A549 (cell line): ENCODE data around the gene CCDC78. TPM values are rescaled to one million over a fixed set of nuclear protein-coding genes. Genes with fewer than 3 reads are reported as not detected.

Experiments used
- ATAC-seq, 2 experiments: fragments of 200-7000 bp in 1 of 2; fragments of >200 bp in 1 of 2; cut with Nextera tagmentation in 1 of 2; cut with Tn5 transposase in 1 of 2; 3 replicates each; pipeline versions ENCODE4 v1.8.0 to v1.9.1; 2018 to 2020; ENCODE audit warnings: mild to moderate bottlenecking in 1 of 2, moderate library complexity in 1 of 2
- CTCF ChIA-PET: fragments of 300-600 bp; sonication (Branson Sonifier 250); formaldehyde crosslinking; extraction: SDS; loops from one replicate; lab custom pipeline; 2021; ENCODE audit warnings: antibody characterized with exemption, inconsistent platforms; lab: Yijun Ruan, JAX
- POLR2A ChIA-PET: fragments of 350-600 bp; formaldehyde crosslinking; extraction: SDS; loops from one replicate; lab custom pipeline; 2021; ENCODE audit warnings: antibody characterized with exemption, inconsistent platforms; lab: Yijun Ruan, JAX
- DNase-seq, 2 experiments: peaks; one replicate each; pipeline versions ENCODE4 v3.0.0 to v3.0.0-alpha.2; 2011 to 2016; ENCODE audit warnings: low read depth in 1 of 2, low spot score in 1 of 2
- FAIRE-seq: peaks from 2 replicates; lab custom pipeline; 2011; peaks lifted over from hg19 to GRCh38; lab: Jason Lieb, UNC
- H3K27ac ChIP-seq, 2 experiments: fragments of >200 bp; sonication (Bioruptor Twin); formaldehyde crosslinking; 3 replicates each; pipeline ENCODE4 v1.5.1; 2016 to 2017
- H3K4me1 ChIP-seq: fragments of >200 bp; sonication (Bioruptor Twin); formaldehyde crosslinking; 3 replicates; pipeline ENCODE4 v1.6.1; 2016
- H3K4me2 ChIP-seq: fragments of >200 bp; sonication (Bioruptor Twin); formaldehyde crosslinking; 3 replicates; pipeline ENCODE4 v1.6.1; 2016
- H3K4me3 ChIP-seq: fragments of >200 bp; sonication (Bioruptor Twin); formaldehyde crosslinking; 3 replicates; pipeline ENCODE4 v1.5.1; 2016
- H3K9me3 ChIP-seq: fragments of >200 bp; sonication (Bioruptor Twin); formaldehyde crosslinking; 3 replicates; pipeline ENCODE4 v1.6.1; 2016
- BHLHE40 ChIP-seq: IDR thresholded peaks from 2 replicates; pipeline ENCODE4 v1.6.1; 2012; ENCODE audit warnings: low read depth, low read length, inconsistent platforms
- CBX2 ChIP-seq: fragments of 200-600 bp; sonication (generic); IDR thresholded peaks from 2 replicates; pipeline ENCODE4 v1.6.1; 2016; ENCODE audit warnings: low read depth, mild to moderate bottlenecking, borderline replicate concordance
- CBX8 ChIP-seq: fragments of 200-600 bp; sonication (generic); IDR thresholded peaks from 2 replicates; pipeline ENCODE4 v1.6.1; 2016
- EHMT2 ChIP-seq: fragments of 200-600 bp; sonication (generic); IDR thresholded peaks from 2 replicates; pipeline ENCODE4 v1.6.1; 2016; ENCODE audit warnings: antibody characterized with exemption, low read depth, mild to moderate bottlenecking, moderate library complexity
- EP300 ChIP-seq, 2 experiments: fragments of >200 bp; sonication (Bioruptor Twin); formaldehyde crosslinking; IDR thresholded peaks; 2 replicates in 1 of 2; 3 replicates in 1 of 2; pipeline ENCODE4 v1.6.1; 2016 to 2017
- ESRRA ChIP-seq: fragments of 150-350 bp; IDR thresholded peaks from 2 replicates; pipeline ENCODE4 v1.6.1; 2014; ENCODE audit warnings: mild to moderate bottlenecking, low read length, borderline replicate concordance
- FOSB ChIP-seq: fragments of 250-450 bp; sonication (Bioruptor Pico); IDR thresholded peaks from 2 replicates; pipeline ENCODE4 v1.5.0; 2020; ENCODE audit warnings: mild to moderate bottlenecking, moderate library complexity
- HOXB13 ChIP-seq: fragments of 250-450 bp; sonication (Bioruptor Pico); IDR thresholded peaks from 2 replicates; pipeline ENCODE4 v1.5.0; 2020; ENCODE audit warnings: low read depth, mild to moderate bottlenecking, moderate library complexity
- JUNB ChIP-seq: fragments of >200 bp; sonication (Bioruptor Twin); formaldehyde crosslinking; IDR thresholded peaks from 2 replicates; pipeline ENCODE4 v1.6.1; 2016
- KDM1A ChIP-seq: fragments of 200-600 bp; sonication (generic); IDR thresholded peaks from 2 replicates; pipeline ENCODE4 v1.6.1; 2016; ENCODE audit warnings: low read depth, mild to moderate bottlenecking
- KDM5A ChIP-seq: fragments of 200-600 bp; sonication (generic); IDR thresholded peaks from 2 replicates; pipeline ENCODE4 v1.6.1; 2016; ENCODE audit warnings: antibody characterized with exemption, mild to moderate bottlenecking
- MAZ ChIP-seq: fragments of 150-350 bp; IDR thresholded peaks from 2 replicates; pipeline ENCODE4 v1.6.1; 2014; ENCODE audit warnings: antibody characterized with exemption, low read depth, low read length, borderline replicate concordance
- NFE2L2 ChIP-seq: fragments of 150-350 bp; conservative IDR thresholded peaks from 2 replicates; pipeline ENCODE4 v1.6.1; 2014; ENCODE audit warnings: low read length
- NPAS2 ChIP-seq: fragments of 250-450 bp; sonication (Bioruptor Pico); IDR thresholded peaks from 2 replicates; pipeline ENCODE4 v1.8.0; 2022; ENCODE audit warnings: mild to moderate bottlenecking, moderate library complexity, borderline replicate concordance
- NR3C1 ChIP-seq: fragments of >200 bp; sonication (Bioruptor Twin); formaldehyde crosslinking; IDR thresholded peaks from 3 replicates; pipeline ENCODE4 v1.6.1; 2017
- POLR2AphosphoS2 ChIP-seq: conservative IDR thresholded peaks from 2 replicates; pipeline ENCODE4 v1.6.1; 2012; ENCODE audit warnings: low read length, improper control_type of control experiment, inconsistent platforms
- RAD21 ChIP-seq, 2 experiments: fragments of >200 bp in 1 of 2; sonication (Bioruptor Twin) in 1 of 2; formaldehyde crosslinking in 1 of 2; IDR thresholded peaks in 1 of 2; conservative IDR thresholded peaks in 1 of 2; 2 replicates in 1 of 2; 3 replicates in 1 of 2; pipeline ENCODE4 v1.6.1; 2012 to 2018; ENCODE audit warnings: inconsistent platforms in 1 of 2
- RCOR1 ChIP-seq: fragments of 150-350 bp; IDR thresholded peaks from 2 replicates; pipeline ENCODE4 v1.6.1; 2014; ENCODE audit warnings: antibody characterized with exemption, low read length, low read depth
- SMC3 ChIP-seq: fragments of >200 bp; sonication (Bioruptor Twin); formaldehyde crosslinking; IDR thresholded peaks from 3 replicates; pipeline ENCODE4 v1.6.1; 2018; ENCODE audit warnings: inconsistent platforms
- TFCP2L1 ChIP-seq: fragments of 250-450 bp; sonication (Bioruptor Pico); IDR thresholded peaks from 2 replicates; pipeline ENCODE4 v1.5.0; 2021; ENCODE audit warnings: mild to moderate bottlenecking
- ZC3H11A ChIP-seq: fragments of 450-650 bp; IDR thresholded peaks from 2 replicates; pipeline ENCODE4 v1.6.1; 2014; ENCODE audit warnings: antibody characterized with exemption, mild to moderate bottlenecking
- ZFP36 ChIP-seq: fragments of 450-650 bp; IDR thresholded peaks from 2 replicates; pipeline ENCODE4 v1.6.1; 2014; ENCODE audit warnings: borderline replicate concordance; ENCODE audit not compliant: partially characterized antibody
- WGBS: methylation state at CpG from one replicate; pipeline ENCODE4 v1.1.6; 2017; ENCODE audit errors: missing lambda C conversion rate; 5-methylcytosine and 5-hydroxymethylcytosine counted together
- polyA plus RNA-seq, 4 experiments: library from polyadenylated mRNA; depleted of rRNA in 3 of 4; stranded (reverse); fragments of >200 nt; fragmentation: RNase III in 1 of 4; extraction: RNeasy Plus Mini Kit Qiagen cat#74134 plus additional on column Dnase treatment in 1 of 4; gene quantifications; 2 replicates in 3 of 4; 3 replicates in 1 of 4; pipeline ENCODE4 v1.2.3, GENCODE V29; 2011 to 2017
- TF ChIP-seq, protein P1 (sequence below): fragments of >200 bp; sonication (Bioruptor Twin); formaldehyde crosslinking; IDR thresholded peaks from 2 replicates; pipeline ENCODE4 v1.6.1; 2016
- TF ChIP-seq, protein P2 (sequence below): IDR thresholded peaks from 2 replicates; pipeline ENCODE4 v1.6.1; 2012
- TF ChIP-seq, protein P3 (sequence below): IDR thresholded peaks from 2 replicates; pipeline ENCODE4 v1.6.1; 2012
- TF ChIP-seq, protein P4 (sequence below): fragments of 250-450 bp; sonication (Bioruptor Pico); IDR thresholded peaks from 2 replicates; pipeline ENCODE4 v1.5.0; 2020; ENCODE audit warnings: low read depth, mild to moderate bottlenecking, moderate library complexity
- TF ChIP-seq, protein P5 (sequence below): fragments of >200 bp; sonication (Bioruptor Twin); formaldehyde crosslinking; IDR thresholded peaks from 3 replicates; pipeline ENCODE4 v1.6.1; 2016
- TF ChIP-seq, protein P6 (sequence below): fragments of >200 bp; sonication (Bioruptor Twin); formaldehyde crosslinking; IDR thresholded peaks from 3 replicates; pipeline ENCODE4 v1.5.1; 2016
- TF ChIP-seq, protein P7 (sequence below): IDR thresholded peaks from 2 replicates; pipeline ENCODE4 v1.6.1; 2012; ENCODE audit warnings: low read depth, borderline replicate concordance
- TF ChIP-seq, protein P8 (sequence below): fragments of 250-450 bp; sonication (Bioruptor Pico); IDR thresholded peaks from 2 replicates; pipeline ENCODE4 v1.5.0; 2021; ENCODE audit warnings: mild to moderate bottlenecking, moderate library complexity, borderline replicate concordance
- TF ChIP-seq, protein P9 (sequence below): fragments of 450-650 bp; IDR thresholded peaks from 2 replicates; pipeline ENCODE4 v1.6.1; 2014; ENCODE audit warnings: antibody characterized with exemption

CCDC78 gene
- polyA plus RNA-seq, 2 of the 4 experiments (the other 2 are of a cell fraction): 1.1 to 4.7 TPM

DNA sequence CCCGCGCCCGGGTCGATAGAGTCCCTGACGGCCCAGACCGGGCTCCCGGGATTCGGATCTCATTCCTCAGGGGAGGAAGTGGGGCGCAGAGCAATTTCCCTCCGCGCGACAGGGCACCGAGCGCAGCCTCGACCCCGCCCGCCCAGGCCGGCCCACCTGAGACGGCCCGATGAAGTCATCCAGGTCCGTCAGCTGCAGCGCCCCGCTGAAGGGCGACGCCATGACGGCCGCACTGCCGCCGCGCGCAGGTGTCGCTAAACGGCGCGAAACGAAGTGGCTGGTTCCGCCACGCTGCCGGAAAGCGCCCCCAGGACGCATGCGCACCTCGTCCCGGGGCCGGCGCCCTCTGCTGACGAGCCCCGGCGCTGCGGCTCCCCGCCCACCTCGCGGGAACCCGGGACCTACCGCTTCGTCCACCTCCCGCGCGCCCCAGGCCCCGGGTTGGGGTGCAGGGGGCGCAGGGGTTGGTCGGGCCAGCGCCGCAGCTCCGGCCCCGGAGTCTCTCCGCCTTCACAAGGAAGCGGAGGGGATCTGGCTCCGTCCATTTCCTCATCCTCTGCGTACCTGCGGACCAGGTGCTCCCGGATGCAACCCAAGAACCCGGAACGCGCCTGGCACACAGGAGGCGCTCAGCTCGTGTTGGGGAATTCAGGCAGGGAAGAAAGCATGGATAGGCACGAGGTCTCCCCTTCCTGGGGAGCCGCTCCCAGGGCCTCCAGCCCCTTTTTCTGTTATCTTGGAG, 14.7 kb upstream of the CCDC78 start, which contains the start of gene CIAO3:
TSS of gene CIAO3 (minus strand) at position 234 of the 742 bp plus-strand sequence. CDS start at position 222, 12 bp downstream.
- H3K27ac ChIP-seq: peak within 1 kb of the TSS; percentile 95 to 96
- ATAC-seq (peak; percentile 75 to 87), FAIRE-seq (no peak), DNase-seq (peak; percentile 83 to 93)
- H3K4me3 ChIP-seq: peak within 1 kb of the TSS; percentile 96
- CTCF ChIA-PET: interaction anchor here (0.8 to 28.0 kb wide), 14 partner anchors 9 to 315 kb away, joined by 3 to 656 read pairs (median 6); partner anchors contain the start of genes ANTKMT, CCDC78, CHTF18 and FBXL16
- no peaks in the 10 kb centered on the region for H3K9me3 ChIP-seq
- H3K4me2 ChIP-seq: peak within 1 kb of the TSS; percentile 99
- 2% methylated on average over 15 of the region's 79 CpGs for WGBS
- POLR2A ChIA-PET: interaction anchor here (0.9 to 1.7 kb wide), 4 partner anchors 9 to 20 kb away, joined by 3 to 5 read pairs (median 4); partner anchors contain the start of gene ANTKMT
- H3K4me1 ChIP-seq: peaks cover 6% of the 10 kb centered on the region; the same call in 2 of the 3 replicates
- no peak for TF ChIP-seq NFE2L2
- peak in 1 of 2 experiments; percentile 42; a peak in 2 of 5 replicates for TF ChIP-seq RAD21 (conservative IDR thresholded peaks at IDR 0.05 in 1 of 2, IDR thresholded peaks at IDR 0.05 in 1 of 2)
- TF ChIP-seq BHLHE40: no peak
- TF ChIP-seq FOSB (CRISPR knock-in tag): no peak
- TF ChIP-seq, protein P1, sequence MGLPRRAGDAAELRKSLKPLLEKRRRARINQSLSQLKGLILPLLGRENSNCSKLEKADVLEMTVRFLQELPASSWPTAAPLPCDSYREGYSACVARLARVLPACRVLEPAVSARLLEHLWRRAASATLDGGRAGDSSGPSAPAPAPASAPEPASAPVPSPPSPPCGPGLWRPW: no peak
- no peak for TF ChIP-seq TFCP2L1
- TF ChIP-seq JUNB: no peak
- peak; percentile 63; the same call in 2 of the 3 replicates for TF ChIP-seq SMC3
- TF ChIP-seq, protein P2, sequence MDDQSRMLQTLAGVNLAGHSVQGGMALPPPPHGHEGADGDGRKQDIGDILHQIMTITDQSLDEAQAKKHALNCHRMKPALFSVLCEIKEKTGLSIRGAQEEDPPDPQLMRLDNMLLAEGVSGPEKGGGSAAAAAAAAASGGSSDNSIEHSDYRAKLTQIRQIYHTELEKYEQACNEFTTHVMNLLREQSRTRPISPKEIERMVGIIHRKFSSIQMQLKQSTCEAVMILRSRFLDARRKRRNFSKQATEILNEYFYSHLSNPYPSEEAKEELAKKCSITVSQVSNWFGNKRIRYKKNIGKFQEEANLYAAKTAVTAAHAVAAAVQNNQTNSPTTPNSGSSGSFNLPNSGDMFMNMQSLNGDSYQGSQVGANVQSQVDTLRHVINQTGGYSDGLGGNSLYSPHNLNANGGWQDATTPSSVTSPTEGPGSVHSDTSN: no peak
- no peak for TF ChIP-seq CBX2
- TF ChIP-seq, protein P3, sequence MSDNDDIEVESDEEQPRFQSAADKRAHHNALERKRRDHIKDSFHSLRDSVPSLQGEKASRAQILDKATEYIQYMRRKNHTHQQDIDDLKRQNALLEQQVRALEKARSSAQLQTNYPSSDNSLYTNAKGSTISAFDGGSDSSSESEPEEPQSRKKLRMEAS: peak; percentile 82
- TF ChIP-seq KDM1A: no peak
- TF ChIP-seq CBX8: no peak
- TF ChIP-seq NR3C1: no peak
- TF ChIP-seq, protein P4, sequence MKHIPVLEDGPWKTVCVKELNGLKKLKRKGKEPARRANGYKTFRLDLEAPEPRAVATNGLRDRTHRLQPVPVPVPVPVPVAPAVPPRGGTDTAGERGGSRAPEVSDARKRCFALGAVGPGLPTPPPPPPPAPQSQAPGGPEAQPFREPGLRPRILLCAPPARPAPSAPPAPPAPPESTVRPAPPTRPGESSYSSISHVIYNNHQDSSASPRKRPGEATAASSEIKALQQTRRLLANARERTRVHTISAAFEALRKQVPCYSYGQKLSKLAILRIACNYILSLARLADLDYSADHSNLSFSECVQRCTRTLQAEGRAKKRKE (CRISPR knock-in tag): no peak
- TF ChIP-seq, protein P5, sequence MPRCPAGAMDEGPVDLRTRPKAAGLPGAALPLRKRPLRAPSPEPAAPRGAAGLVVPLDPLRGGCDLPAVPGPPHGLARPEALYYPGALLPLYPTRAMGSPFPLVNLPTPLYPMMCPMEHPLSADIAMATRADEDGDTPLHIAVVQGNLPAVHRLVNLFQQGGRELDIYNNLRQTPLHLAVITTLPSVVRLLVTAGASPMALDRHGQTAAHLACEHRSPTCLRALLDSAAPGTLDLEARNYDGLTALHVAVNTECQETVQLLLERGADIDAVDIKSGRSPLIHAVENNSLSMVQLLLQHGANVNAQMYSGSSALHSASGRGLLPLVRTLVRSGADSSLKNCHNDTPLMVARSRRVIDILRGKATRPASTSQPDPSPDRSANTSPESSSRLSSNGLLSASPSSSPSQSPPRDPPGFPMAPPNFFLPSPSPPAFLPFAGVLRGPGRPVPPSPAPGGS: 0 out of 3 replicates have a peak, but pooled peaks have one; percentile 55
- TF ChIP-seq ZC3H11A: no peak
- no peak for TF ChIP-seq POLR2AphosphoS2
- peak; percentile 71 for TF ChIP-seq KDM5A
- no peak for TF ChIP-seq ESRRA
- TF ChIP-seq, protein P6, sequence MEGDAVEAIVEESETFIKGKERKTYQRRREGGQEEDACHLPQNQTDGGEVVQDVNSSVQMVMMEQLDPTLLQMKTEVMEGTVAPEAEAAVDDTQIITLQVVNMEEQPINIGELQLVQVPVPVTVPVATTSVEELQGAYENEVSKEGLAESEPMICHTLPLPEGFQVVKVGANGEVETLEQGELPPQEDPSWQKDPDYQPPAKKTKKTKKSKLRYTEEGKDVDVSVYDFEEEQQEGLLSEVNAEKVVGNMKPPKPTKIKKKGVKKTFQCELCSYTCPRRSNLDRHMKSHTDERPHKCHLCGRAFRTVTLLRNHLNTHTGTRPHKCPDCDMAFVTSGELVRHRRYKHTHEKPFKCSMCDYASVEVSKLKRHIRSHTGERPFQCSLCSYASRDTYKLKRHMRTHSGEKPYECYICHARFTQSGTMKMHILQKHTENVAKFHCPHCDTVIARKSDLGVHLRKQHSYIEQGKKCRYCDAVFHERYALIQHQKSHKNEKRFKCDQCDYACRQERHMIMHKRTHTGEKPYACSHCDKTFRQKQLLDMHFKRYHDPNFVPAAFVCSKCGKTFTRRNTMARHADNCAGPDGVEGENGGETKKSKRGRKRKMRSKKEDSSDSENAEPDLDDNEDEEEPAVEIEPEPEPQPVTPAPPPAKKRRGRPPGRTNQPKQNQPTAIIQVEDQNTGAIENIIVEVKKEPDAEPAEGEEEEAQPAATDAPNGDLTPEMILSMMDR: peak; percentile 93
- TF ChIP-seq HOXB13 (CRISPR knock-in tag): no peak
- no peak for TF ChIP-seq ZFP36
- no peak for TF ChIP-seq EP300 (IDR thresholded peaks at IDR 0.05)
- no peak for TF ChIP-seq EHMT2
- no peak for TF ChIP-seq NPAS2 (CRISPR knock-in tag)
- no peak for TF ChIP-seq MAZ
- TF ChIP-seq, protein P7, sequence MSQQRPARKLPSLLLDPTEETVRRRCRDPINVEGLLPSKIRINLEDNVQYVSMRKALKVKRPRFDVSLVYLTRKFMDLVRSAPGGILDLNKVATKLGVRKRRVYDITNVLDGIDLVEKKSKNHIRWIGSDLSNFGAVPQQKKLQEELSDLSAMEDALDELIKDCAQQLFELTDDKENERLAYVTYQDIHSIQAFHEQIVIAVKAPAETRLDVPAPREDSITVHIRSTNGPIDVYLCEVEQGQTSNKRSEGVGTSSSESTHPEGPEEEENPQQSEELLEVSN: peak; percentile 68; the same call in 1 of the 2 replicates
- TF ChIP-seq RCOR1: no peak
- TF ChIP-seq, protein P8, sequence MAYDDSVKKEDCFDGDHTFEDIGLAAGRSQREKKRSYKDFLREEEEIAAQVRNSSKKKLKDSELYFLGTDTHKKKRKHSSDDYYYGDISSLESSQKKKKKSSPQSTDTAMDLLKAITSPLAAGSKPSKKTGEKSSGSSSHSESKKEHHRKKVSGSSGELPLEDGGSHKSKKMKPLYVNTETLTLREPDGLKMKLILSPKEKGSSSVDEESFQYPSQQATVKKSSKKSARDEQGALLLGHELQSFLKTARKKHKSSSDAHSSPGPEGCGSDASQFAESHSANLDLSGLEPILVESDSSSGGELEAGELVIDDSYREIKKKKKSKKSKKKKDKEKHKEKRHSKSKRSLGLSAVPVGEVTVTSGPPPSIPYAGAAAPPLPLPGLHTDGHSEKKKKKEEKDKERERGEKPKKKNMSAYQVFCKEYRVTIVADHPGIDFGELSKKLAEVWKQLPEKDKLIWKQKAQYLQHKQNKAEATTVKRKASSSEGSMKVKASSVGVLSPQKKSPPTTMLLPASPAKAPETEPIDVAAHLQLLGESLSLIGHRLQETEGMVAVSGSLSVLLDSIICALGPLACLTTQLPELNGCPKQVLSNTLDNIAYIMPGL: no peak
- TF ChIP-seq, protein P9, sequence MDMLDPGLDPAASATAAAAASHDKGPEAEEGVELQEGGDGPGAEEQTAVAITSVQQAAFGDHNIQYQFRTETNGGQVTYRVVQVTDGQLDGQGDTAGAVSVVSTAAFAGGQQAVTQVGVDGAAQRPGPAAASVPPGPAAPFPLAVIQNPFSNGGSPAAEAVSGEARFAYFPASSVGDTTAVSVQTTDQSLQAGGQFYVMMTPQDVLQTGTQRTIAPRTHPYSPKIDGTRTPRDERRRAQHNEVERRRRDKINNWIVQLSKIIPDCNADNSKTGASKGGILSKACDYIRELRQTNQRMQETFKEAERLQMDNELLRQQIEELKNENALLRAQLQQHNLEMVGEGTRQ: no peak
